PC-9 (cell line): ENCODE data around the gene VASH2.

Experiments
- EZH2 ChIP-seq: fragments of 200-600 bp; sonication (generic); IDR thresholded peaks from 2 replicates; pipeline ENCODE4 v1.8.0; 2017; ENCODE audit warnings: antibody characterized with exemption, low read depth
- TF ChIP-seq, protein P1 (sequence below): fragments of 200-600 bp; sonication (generic); conservative IDR thresholded peaks from 2 replicates; pipeline ENCODE4 v1.6.1; 2017; ENCODE audit warnings: mixed run types, antibody characterized with exemption, mild to moderate bottlenecking, moderate library complexity

DNA sequence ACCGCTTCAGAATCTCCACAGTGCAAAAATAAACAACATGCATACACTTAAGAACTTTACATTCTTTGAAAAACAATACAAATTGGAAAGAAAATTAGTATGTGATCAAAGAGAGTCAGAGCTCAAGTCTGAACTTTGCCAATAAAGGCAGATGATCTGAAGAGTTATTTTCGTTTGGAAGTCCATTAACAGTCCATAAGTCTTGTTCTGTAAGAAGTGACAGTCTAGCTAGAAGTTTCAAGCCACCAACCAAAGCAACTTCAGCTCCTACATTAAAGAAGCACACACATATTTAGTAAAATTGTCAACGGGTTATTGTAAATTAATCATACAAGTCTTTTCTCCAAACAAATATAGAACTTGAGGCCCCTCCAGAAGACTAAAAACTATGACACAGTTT, 44.6 kb downstream of the VASH2 start:
- TF ChIP-seq, protein P1, sequence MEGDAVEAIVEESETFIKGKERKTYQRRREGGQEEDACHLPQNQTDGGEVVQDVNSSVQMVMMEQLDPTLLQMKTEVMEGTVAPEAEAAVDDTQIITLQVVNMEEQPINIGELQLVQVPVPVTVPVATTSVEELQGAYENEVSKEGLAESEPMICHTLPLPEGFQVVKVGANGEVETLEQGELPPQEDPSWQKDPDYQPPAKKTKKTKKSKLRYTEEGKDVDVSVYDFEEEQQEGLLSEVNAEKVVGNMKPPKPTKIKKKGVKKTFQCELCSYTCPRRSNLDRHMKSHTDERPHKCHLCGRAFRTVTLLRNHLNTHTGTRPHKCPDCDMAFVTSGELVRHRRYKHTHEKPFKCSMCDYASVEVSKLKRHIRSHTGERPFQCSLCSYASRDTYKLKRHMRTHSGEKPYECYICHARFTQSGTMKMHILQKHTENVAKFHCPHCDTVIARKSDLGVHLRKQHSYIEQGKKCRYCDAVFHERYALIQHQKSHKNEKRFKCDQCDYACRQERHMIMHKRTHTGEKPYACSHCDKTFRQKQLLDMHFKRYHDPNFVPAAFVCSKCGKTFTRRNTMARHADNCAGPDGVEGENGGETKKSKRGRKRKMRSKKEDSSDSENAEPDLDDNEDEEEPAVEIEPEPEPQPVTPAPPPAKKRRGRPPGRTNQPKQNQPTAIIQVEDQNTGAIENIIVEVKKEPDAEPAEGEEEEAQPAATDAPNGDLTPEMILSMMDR: no peak
- no peak for TF ChIP-seq EZH2
